ENCODE results near the gene SUSD5.

Gene SUSD5

GRCh38 chr3:33132019-33132360, 86.6 kb downstream of the SUSD5 start:
- H3K4me1 ChIP-seq (ENCODE audit: control insufficient read depth, insufficient read depth, low read length), result no peaks in the 10 kb centered on the region
- peaks cover 11 to 54% of the 10 kb centered on the region in 2 experiments; a peak in 2 of 3 replicates for H3K36me3 ChIP-seq (ENCODE audit: control insufficient read depth in 2 of 2, insufficient read depth in 1 of 2, low read length in 2 of 2)
- no peak overlapping the region for H3K4me3 ChIP-seq (ENCODE audit: low read depth, low read length)
- POLR2A ChIA-PET, result interaction anchor here (1.1 to 1.4 kb wide), 3 partner anchors 14 to 309 kb away, joined by 3 to 8 read pairs (median 4); partner anchors contain the start of gene UBP1
- H3K9me3 ChIP-seq (ENCODE audit: control insufficient read depth, insufficient read depth, low read depth, low read length), result no peaks in the 10 kb centered on the region
- TF ChIP-seq SCRT2 (tag by site-specific recombination; IDR thresholded peaks at IDR 0.05), result peak; percentile 64
- no peak for TF ChIP-seq ZNF354C (tag by site-specific recombination; IDR thresholded peaks at IDR 0.05; ENCODE audit: borderline replicate concordance, low read depth)
- CTCF ChIA-PET, result interaction anchor here (0.6 to 8.4 kb wide), 26 partner anchors 8 to 655 kb away, joined by 3 to 113 read pairs (median 3); partner anchors contain the start of gene CRTAP
- H3K27ac ChIP-seq (ENCODE audit: extremely low read depth, low read depth, low read length), result no peak overlapping the region

GRCh38 chr3:33131331-33132018, 87.1 kb downstream of the SUSD5 start:
- TF ChIP-seq PATZ1 (tag by site-specific recombination; IDR thresholded peaks at IDR 0.05), result no peak
- TF ChIP-seq ZNF654 (tag by site-specific recombination; IDR thresholded peaks at IDR 0.05; ENCODE audit: low read depth), result peak; percentile 81
- Histone ChIP-seq H3K4me3 (ENCODE audit: low read depth, low read length) (no peak overlapping the region), H3K36me3 (ENCODE audit: control insufficient read depth in 2 of 2, insufficient read depth in 1 of 2, low read length in 2 of 2) (peaks cover 11 to 53% of the 10 kb centered on the region in 2 experiments; a peak in 2 of 3 replicates), H3K9me3 (ENCODE audit: control insufficient read depth, insufficient read depth, low read depth, low read length) (no peaks in the 10 kb centered on the region), H3K27ac (ENCODE audit: extremely low read depth, low read depth, low read length) (no peak overlapping the region), H3K4me1 (ENCODE audit: control insufficient read depth, insufficient read depth, low read length) (no peaks in the 10 kb centered on the region)
- POLR2A ChIA-PET, result interaction anchor here (1.1 to 1.4 kb wide), 3 partner anchors 15 to 309 kb away, joined by 3 to 8 read pairs (median 4); partner anchors contain the start of gene UBP1
- CTCF ChIA-PET, result interaction anchor here (0.5 to 8.4 kb wide), 32 partner anchors 9 to 658 kb away, joined by 3 to 113 read pairs (median 3); partner anchors contain the start of gene CRTAP

GRCh38 chr3:33130144-33130543, 88.5 kb downstream of the SUSD5 start:
- POLR2A ChIA-PET, result no interaction called here
- H3K36me3 ChIP-seq (ENCODE audit: control insufficient read depth in 2 of 2, insufficient read depth in 1 of 2, low read length in 2 of 2), result peaks cover 8 to 56% of the 10 kb centered on the region in 2 experiments; a peak in 2 of 3 replicates

GRCh38 chr3:33128706-33129105, 89.9 kb downstream of the SUSD5 start:
- Histone ChIP-seq H3K27ac (ENCODE audit: extremely low read depth, low read depth, low read length) (no peak overlapping the region), H3K4me1 (ENCODE audit: control insufficient read depth, insufficient read depth, low read length) (no peaks in the 10 kb centered on the region), H3K9me3 (ENCODE audit: control insufficient read depth, insufficient read depth, low read depth, low read length) (no peaks in the 10 kb centered on the region), H3K36me3 (ENCODE audit: control insufficient read depth in 2 of 2, insufficient read depth in 1 of 2, low read length in 2 of 2) (peaks cover 7 to 56% of the 10 kb centered on the region in 2 experiments; a peak in 2 of 3 replicates), H3K4me3 (ENCODE audit: low read depth, low read length) (no peak overlapping the region)
- ChIA-PET POLR2A (no interaction called here), CTCF (interaction anchor here (0.7 to 8.4 kb wide), 2 partner anchors 16 to 243 kb away, joined by 3 to 113 read pairs; no protein-coding TSS in a partner anchor)
- no peak for TF ChIP-seq ZFHX2 (tag by site-specific recombination; conservative IDR thresholded peaks at IDR 0.05)
- no peak for TF ChIP-seq ZNF341 (tag by site-specific recombination; IDR thresholded peaks at IDR 0.05; ENCODE audit: low read depth)
- no peak for TF ChIP-seq PRDM2 (tag by site-specific recombination; IDR thresholded peaks at IDR 0.05; ENCODE audit: borderline replicate concordance)
- TF ChIP-seq HIC1 (tag by site-specific recombination; IDR thresholded peaks at IDR 0.05), result no peak
- no peak for TF ChIP-seq ZNF76 (tag by site-specific recombination; IDR thresholded peaks at IDR 0.05; ENCODE audit: borderline replicate concordance, low read depth)
- TF ChIP-seq ZNF707 (tag by site-specific recombination; IDR thresholded peaks at IDR 0.05), result no peak

More at GRCh38 chr3:33130144-33130543, 88.5 kb downstream of the SUSD5 start:
- no peak for TF ChIP-seq ZNF138 (tag by site-specific recombination; IDR thresholded peaks at IDR 0.05; ENCODE audit: borderline replicate concordance)
- no peak for TF ChIP-seq ZNF658 (tag by site-specific recombination; IDR thresholded peaks at IDR 0.05)
- no peak for TF ChIP-seq ZBTB48 (tag by site-specific recombination; IDR thresholded peaks at IDR 0.05)
- TF ChIP-seq HOXA7 (CRISPR knock-in tag; IDR thresholded peaks at IDR 0.05; ENCODE audit: borderline replicate concordance), result no peak
- TF ChIP-seq KLF17 (tag by site-specific recombination; IDR thresholded peaks at IDR 0.05), result no peak
- CTCF ChIA-PET, result interaction anchor here (0.7 to 8.4 kb wide), 6 partner anchors 9 to 657 kb away, joined by 3 to 113 read pairs (median 4); no protein-coding TSS in a partner anchor
- no peaks in the 10 kb centered on the region for H3K4me1 ChIP-seq (ENCODE audit: control insufficient read depth, insufficient read depth, low read length)
- H3K27ac ChIP-seq (ENCODE audit: extremely low read depth, low read depth, low read length), result no peak overlapping the region
- H3K9me3 ChIP-seq (ENCODE audit: control insufficient read depth, insufficient read depth, low read depth, low read length), result no peaks in the 10 kb centered on the region
- no peak overlapping the region for H3K4me3 ChIP-seq (ENCODE audit: low read depth, low read length)

Measured in HEK293 (cell line).